HG03175 (cell line): ENCODE results near the gene RFC5.
"Not testable (repeated sequence)": the region's sequence is repeated elsewhere in the genome, so short reads cannot be mapped to it uniquely, and the experiment has no call there.

Experiments used
- ATAC-seq: cut with Tn5 transposase; IDR thresholded peaks from one replicate; pipeline ENCODE4 v1.9.1; 2021; ENCODE audit warnings: mild to moderate bottlenecking, moderate library complexity; ENCODE audit not compliant: unreplicated experiment

RFC5 gene, protein sequence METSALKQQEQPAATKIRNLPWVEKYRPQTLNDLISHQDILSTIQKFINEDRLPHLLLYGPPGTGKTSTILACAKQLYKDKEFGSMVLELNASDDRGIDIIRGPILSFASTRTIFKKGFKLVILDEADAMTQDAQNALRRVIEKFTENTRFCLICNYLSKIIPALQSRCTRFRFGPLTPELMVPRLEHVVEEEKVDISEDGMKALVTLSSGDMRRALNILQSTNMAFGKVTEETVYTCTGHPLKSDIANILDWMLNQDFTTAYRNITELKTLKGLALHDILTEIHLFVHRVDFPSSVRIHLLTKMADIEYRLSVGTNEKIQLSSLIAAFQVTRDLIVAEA

DNA sequence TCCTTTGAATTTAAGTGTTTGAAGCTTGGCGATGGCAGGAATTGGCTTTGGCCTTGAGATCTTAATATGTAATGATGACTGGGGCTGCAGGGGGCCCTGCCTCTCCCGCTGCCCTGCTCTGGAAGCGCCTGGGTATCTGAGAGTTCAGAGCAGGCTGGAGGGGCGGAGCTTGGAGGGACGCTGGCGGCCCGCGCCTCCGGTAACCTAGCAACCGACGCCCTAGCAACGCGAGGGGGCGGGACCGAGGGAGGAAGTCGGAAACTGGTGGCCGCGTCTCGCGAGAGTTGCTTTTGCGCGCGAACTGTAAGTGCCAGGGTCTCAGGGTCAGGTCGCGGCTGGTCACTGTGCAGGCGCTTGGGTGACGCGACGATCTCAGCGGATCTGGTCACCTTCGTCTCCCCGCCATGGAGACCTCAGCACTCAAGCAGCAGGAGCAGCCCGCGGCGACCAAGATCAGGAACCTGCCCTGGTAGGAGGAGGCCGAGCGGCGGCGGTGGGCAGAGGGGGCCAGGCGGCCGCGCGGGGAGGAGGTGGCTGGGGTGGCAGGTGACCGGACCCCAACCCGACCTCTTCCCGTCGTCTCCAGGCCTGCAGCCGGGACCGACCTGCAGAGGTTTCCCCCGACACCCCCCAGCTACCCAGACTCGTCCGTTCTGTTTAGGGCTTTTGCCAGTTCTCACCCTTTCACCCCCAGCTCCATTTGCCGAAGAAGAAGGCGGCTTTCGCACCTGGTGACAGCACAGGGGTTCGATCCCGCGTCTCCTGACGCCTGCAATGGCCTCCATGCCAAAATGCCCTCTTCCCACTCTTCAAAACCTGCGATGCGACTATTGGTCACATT is at the start of gene RFC5:
TSS of gene RFC5 (plus strand) at position 280 of the 841 bp plus-strand sequence. CDS start at position 405, 125 bp downstream.
- peak; percentile 98 for ATAC-seq

DNA sequence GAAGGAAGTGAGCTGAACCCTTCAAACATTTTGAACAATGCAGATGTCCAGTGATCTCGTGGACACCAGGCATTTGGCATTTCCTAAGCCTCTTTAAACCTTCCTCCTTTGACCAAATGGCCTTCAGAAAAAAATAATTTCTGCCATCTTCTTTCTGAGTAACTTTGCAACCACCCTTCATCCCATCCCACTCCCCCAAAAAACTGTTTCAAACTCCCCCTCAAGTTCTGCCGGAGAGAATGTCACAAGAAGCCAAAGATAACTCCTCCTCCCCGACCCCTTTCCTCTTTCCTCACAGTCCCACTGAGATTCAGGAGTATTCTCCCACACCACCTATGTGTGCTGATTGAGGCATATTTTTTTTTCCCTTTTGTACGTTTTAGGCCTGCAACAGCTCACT is 49.5 kb upstream of the RFC5 start:
- ATAC-seq, result no peak

DNA sequence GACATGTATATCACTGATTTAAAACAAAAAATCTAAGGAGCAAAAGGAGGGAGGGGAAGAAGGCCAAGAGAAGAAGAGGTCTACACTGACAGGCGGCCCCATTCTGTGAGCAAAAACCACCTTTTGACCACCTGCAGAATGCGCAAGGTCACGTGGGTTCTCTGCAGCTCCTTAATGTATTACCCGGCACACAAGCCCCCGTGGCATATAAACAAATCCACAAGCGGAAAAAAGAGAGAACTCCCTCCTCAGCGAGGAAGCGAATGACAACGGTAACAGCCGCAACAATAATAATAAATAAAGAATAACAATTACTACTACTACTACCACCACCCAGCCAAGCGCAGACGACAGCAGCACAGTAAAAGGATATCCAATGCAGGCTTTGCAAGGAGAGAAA is 49.0 kb upstream of the RFC5 start:
- ATAC-seq, result no peak

DNA sequence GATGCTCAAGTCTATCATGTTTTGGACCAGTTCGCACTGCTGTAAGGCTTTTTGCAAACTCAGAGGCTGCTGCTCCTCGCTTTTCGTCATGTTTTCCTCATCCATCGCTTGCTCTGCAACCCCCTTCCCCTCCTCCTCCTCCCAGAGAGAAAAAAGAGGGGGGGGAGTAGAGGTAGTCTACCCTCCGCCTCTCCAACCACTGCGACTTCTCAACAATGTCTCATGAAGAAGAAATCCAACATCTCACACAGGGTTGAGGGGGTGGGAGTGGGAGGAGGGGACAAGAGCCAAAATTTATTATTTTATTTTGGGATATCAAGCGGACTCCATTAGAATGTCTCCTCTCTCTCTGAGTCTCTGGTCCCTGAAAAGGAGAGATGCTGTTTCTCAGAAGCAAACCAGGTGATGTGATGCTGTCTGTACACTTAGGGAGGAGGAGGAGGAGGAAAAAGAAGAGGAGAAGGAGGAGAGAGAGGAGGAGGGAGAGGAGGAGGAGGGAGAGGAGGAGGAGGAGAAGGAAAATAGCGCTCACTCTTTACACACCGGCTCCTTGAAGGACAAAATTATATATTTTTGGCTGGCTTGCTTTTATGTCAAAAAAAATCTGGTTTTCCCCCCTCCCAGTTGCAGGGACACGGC is 48.2 kb upstream of the RFC5 start:
- no peak for ATAC-seq

DNA sequence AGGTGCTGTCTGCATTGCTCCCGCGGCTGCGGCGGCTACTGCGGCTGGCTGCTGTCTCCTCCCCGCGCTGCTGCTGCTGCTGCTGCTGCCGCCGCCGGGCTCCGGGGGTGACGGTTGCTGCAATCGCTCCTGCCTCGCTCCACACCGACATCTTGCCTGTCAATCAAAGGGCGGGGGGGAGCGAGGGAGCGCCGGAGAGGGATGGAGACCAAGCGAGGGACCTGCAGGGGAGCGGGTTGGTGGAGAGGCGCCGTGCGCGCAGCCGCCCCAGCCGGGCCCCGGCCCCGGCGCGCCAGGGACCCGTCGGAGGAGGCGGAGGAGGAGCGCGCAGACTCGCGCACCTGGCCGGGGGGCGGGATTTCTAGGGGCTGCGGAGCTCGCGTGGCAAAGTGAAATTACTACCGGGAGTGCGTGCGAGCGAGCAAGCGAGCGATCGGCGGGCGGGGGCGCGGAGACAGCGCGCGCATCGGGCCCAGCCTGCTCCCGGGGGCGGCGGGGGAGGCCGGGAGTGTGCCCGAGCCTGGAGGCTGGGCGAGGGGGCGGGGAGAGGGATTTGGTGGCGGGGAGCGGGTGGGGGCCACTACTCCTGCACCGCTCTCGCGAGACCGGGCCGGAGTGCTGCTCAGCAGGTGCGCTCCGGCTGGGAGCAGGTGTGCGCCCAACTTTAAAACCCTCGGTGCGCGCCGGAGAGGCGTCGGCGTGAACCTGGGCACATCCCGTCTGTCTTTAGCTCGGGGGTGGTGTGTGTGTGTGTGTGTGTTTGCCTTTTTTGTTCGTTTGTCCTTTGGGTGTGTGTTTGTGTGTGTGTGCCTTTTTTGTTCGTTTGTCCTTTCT is 47.5 kb upstream of the RFC5 start, which contains the start of gene KSR2:
TSS of gene KSR2 (minus strand) at position 165 of the 834 bp plus-strand sequence. CDS start 735 bp downstream, outside the sequence.
- ATAC-seq, result peak; percentile 69

DNA sequence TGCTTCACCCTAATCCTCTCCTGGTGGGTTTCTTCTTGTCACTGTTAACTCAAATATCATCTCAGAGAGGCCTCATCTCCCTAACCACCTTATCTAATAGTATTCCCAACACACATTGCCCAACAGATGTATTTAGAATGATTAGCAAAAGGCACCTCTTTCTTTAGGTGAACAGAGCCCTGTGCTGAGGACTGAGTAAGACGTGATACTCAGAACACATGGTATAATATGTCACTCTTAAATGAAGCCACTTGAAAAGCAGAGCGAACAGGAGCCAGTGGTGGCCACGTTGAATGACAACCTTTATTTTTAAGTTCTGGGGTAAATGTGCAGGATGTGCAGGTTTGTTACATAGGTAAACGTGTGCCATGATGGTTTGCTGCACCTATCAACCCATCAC is 46.2 kb upstream of the RFC5 start:
- no peak for ATAC-seq

DNA sequence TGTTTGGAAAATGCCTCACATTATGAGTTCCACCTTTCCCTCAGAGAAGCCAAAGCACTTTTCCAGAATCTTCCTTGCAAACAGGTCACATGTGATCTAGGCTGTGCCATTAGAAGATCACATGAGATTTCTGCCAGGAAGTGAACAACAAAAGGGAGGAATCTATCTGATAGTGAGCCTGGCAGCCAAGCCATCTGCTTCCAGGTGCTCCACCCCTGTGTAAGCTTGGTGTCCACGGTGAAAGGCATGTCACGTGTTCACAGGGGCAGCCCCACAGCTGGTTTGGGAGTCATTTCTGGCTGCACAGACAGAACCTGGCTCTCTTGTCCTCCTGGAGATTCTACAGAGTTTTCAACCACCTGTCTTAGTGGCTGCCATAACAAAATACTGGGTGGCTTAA is 44.2 kb upstream of the RFC5 start:
- no peak for ATAC-seq

DNA sequence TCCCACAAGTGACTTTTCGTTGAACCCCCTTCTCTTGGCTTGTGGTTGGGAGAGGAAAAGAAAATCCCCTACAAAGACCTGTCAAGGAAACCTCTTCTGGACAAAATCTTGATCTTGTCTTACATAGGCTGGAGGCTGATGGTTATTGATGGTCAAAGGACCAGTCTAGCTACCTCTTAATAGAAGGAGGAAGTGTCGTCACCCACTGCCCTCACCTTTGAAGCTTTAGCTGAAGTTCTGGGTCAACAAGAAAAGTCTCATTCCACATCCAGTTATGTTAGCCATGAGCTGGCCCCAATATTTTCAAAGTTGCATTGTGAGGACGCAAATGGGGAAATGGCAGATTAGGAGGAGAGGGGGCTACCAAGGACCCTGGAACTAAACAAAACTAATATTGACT is 41.5 kb upstream of the RFC5 start:
- no peak for ATAC-seq

DNA sequence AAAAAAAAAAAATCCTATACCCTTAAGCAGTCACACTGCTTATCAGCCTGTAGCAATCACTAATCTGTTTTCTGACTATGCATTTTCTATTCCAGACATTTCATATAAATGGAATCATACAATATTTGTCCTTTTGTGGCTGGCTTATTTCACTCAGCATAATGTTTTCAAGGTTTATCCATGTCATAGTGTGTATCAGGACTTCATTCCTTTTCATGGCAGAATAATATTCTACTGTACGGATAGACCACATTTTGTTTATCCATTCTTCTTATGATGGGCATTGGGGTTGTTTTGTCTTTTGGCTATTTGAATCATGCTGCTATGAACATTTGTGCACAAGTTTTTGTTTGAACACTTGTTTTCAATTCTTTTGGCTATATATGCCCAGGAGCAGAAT is 39.1 kb upstream of the RFC5 start:
- ATAC-seq, result no peak

DNA sequence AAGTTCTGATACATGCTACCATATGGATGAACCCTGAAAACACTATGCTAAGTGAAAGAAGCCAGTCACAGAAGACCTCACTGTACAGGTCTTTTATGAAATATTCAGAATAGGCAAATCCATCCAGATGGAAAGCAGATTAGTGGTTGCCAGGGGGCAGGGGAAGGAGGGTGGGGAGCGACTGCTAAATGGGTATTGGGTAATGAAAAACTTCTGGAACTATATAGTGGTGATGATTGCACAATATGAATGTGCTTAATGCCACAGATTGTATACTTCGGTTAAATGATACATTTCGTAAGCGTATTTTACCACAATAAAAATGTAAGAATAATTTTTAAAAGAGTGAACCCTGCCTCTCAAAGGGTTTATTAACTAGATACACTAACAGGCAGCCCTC is 35.9 kb upstream of the RFC5 start:
- ATAC-seq, result no peak

DNA sequence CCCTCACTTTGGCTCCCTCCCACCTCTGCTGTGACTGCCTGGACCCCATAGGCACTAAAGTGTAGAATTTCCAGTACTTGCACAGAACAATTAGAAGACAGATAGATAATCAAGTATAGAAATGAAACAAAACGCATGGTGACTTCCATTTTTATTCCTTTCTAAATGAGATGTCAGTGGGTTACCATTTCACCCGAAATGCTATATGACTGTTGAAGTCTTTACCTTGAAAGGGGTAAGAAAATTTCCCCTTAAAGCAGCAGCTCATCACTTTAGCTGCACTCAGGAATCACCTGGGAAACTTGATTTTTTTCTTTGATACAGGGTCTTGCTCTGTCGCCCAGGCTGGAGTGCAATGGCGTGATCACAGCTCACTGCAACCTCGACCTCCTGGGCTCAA is 35.2 kb upstream of the RFC5 start:
- no peak for ATAC-seq

DNA sequence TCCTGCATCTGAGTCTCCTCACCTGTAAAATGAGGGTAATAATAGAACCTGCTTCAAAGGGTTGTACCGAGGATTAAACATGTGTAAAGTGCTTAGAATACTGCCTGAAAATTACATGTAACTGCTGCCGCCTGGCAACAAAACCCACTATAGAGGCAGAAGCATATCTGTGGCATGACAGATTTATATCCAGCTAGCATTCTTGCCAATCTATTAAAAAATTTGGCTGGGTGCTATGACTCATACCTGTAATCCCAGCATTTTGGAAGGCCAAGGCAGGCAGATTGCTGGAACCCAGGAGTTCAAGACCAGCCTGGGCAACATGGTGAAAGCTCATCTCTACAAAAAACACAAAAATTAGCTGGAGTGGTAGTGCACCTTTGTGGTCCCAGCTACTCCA is 31.3 kb upstream of the RFC5 start:
- ATAC-seq, result no peak

DNA sequence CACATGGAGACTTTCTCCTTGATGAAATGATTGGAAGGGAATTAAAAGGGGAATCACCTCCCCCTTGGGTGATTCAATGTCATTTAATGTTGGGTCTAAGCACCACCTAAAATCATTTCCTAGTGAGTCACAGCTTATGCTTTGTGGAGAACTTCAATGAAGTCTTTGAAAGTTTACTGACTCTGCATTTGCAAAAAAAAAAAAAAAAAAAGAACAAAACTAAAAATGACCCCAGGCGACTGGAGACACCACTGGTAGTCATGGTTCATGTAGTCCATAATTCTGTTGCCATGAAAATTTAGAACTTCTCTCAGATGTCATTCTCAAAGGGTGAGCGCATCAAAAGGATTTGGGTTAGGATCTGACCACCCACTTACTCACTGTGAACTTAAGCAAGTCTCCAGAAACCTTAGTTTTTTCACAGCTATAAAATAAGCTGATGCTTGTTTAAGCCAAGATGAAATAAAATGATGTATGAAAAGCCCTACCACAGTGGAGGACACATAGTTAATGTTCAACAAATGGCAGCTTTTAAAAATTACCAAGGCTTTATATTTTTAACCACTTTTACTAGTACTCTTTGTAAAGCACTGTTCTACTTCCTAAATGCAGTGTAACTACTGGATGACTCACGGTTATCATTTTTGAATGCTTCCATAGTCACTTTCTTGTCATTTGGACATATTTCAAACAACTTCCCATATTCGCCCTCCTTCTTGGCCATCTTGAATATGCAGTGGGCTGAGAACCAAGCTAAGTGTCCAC is 29.6 kb upstream of the RFC5 start:
- no peak for ATAC-seq

DNA sequence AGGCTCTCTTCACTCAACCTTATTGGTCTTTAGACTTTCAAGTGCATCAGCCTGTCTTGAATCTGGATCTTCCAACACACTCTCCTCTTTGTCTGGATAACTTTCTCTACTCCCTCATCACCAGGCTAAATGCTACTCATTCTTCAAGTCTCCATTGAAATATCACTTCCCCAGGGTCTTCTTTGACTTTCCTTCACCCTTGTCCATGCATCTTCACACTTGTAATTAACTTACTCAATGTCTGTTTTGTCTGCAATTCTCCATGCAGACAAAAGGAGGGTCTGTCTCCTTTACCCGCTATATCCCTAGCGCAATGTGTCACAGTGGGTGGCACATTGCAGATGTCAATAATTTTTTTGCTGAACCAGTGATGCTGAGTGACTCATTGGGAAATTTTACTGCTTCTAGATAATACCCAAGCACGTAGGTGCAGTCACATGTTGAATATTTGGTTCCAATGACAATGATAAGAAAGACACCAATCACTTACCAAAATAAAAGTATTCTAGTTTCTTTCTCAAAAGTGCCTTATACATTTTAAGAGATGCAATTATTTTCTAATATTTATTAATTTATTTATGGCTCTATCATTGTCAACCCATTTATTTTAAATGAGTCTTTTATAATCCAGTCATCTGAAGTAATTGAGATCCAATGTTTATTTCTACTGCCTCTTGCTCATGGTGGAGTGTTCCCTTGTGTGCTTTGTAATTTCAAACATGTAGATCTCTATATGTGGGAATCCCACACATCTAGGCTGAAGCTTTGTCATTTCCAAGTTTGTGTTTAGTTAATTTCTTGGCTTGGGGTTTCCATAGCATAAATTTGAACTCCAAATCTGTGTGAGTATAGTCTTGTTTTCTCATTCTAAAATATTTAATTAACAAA is 21.7 kb upstream of the RFC5 start:
- no peak for ATAC-seq

DNA sequence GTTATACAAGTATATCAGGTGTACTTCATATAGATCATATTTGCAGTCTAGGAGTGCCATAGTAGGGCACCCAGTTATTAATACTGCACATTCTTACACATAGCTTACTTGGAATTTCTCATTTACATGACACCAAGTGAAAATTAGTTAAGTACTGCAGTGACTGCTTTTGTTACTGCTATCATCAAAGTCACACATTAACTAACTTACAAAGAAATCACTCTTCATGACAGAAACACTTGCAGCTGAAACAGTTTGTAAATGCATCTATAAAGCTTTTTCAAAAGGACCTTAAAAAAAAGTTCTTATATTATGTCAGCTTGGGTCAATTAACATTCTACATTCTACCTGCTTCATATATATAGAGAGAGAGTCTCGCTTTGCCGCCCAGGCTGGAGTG is 17.8 kb upstream of the RFC5 start:
- ATAC-seq, result no peak

DNA sequence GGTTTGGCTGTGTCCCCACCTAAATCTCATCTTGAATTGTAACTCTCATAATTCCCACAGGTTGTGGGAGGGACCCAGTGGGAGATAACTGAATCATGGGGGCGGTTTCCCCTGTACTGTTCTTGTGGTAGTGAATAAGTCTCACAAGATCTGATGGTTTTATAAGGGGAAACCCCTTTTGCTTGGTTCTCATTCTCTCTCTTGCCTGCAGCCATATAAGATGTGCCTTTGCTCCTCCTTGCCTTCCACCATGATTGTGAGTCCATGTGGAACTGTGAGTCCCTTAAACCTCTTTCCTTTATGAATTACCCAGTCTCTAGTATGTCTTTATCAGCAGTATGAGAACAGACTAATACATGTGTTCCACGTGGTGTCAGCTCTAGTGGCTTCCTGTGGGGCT is 16.7 kb upstream of the RFC5 start:
- not testable (repeated sequence) for ATAC-seq

DNA sequence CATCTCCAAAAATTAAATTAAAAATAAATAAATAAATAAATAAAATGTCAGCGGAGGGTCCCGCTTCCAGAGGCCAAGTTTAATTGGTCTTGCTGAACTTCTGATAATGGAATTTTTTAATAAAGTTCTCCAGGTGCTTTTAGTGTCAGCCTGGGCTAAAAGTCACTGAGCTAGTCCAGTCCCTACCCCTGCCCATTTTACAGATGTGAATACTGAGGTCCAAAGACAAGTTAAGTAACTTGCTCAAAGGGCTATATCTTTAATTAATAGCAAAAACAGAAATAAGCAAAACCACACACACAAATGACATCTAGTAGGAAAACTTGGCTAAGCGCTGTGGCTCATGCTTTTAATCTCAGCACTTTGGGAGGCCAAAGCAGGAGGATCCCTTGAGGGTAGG is 5.6 kb upstream of the RFC5 start:
- no peak for ATAC-seq

DNA sequence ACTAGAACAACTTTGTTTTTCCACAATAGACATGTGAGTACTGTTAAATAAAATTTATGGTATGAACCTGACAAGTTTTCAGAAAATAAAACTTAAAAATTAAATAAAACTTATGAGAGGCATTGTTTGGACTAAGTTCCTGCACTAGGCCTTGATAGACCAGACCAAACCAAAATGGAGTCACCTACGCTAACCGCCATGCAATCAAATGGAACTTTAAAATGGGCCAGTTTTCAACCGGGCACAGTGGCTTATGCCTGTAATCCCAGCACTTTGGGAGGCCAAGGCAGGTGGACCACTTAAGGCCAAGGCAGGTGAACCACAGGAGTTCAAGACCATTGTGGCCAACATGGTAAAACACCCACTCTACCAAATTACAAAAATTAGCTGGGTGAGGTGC is 5.1 kb upstream of the RFC5 start:
- ATAC-seq, result no peak

DNA sequence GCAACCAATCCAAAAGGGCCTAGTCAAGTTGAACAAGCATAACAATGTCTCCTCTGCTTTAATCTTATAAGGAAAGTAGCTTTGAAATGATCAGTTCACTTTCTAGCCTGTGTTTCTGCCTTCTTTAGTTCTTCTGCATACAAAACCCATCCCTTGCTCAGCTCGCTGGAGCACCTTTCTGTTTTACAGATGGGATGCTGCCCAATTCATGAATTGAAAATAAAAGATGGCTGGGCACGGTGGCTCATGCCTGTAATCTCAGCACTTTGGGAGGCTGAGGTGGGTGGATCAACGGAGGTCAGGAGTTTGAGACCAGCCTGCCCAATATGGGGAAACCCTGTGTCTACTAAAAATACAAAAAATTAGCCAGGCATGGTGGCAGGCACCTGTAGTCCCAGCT is 4.5 kb upstream of the RFC5 start:
- no peak for ATAC-seq
